Mammary epithelial cell (primary cell): ENCODE measurements around the gene NRBF2.

ENCODE experiments used
- EZH2 ChIP-seq: IDR thresholded peaks from 2 replicates; pipeline ENCODE4 v1.6.1; 2012; ENCODE audit warnings: low read length, inconsistent platforms, borderline replicate concordance
- TF ChIP-seq, protein P1 (sequence below), 2 donors: IDR thresholded peaks in 1 of 2; conservative IDR thresholded peaks in 1 of 2; 2 replicates each; pipeline ENCODE4 v1.5.1; 2011 to 2012; ENCODE audit warnings: inconsistent platforms in 2 of 2, low read length in 2 of 2, mild to moderate bottlenecking in 2 of 2, control low read depth in 1 of 2, low read depth in 1 of 2; ENCODE audit not compliant: insufficient read depth in 1 of 2; ENCODE audit errors: extremely low read depth in 1 of 2

DNA sequence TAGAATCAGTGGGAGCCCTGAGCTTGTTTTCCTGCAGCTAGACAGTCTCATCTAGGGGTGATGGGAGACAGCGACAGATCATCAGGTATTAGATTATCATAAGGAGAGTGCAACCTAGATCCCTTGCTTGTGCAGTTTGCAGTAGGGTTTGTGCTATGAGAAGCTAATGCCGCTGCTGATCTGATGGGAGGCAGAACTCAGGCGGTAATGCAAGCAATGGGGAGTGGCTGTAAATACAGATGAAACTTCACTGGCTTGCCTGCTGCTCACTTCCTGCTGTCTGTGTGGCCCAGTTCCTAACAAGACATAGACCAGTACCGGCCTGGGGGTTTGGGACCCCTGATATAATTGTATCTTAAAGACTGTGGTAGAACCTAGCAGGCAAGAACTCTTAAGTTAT, 17.6 kb downstream of the NRBF2 start:
- TF ChIP-seq, protein P1, sequence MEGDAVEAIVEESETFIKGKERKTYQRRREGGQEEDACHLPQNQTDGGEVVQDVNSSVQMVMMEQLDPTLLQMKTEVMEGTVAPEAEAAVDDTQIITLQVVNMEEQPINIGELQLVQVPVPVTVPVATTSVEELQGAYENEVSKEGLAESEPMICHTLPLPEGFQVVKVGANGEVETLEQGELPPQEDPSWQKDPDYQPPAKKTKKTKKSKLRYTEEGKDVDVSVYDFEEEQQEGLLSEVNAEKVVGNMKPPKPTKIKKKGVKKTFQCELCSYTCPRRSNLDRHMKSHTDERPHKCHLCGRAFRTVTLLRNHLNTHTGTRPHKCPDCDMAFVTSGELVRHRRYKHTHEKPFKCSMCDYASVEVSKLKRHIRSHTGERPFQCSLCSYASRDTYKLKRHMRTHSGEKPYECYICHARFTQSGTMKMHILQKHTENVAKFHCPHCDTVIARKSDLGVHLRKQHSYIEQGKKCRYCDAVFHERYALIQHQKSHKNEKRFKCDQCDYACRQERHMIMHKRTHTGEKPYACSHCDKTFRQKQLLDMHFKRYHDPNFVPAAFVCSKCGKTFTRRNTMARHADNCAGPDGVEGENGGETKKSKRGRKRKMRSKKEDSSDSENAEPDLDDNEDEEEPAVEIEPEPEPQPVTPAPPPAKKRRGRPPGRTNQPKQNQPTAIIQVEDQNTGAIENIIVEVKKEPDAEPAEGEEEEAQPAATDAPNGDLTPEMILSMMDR (conservative IDR thresholded peaks at IDR 0.05 in 1 of 2, IDR thresholded peaks at IDR 0.05 in 1 of 2; ENCODE audit: extremely low read depth in 1 of 2, insufficient read depth in 1 of 2, low read depth in 1 of 2, low read length in 2 of 2): no peak
- TF ChIP-seq EZH2: no peak
